Inflammatory macrophage treated with lipopolysaccharide for 4 hours (primary cell): ENCODE data around the gene CPED1.

Experiments
- DNase-seq: peaks from one replicate; pipeline ENCODE4 v3.0.0-alpha.2; 2020

CPED1 gene

DNA sequence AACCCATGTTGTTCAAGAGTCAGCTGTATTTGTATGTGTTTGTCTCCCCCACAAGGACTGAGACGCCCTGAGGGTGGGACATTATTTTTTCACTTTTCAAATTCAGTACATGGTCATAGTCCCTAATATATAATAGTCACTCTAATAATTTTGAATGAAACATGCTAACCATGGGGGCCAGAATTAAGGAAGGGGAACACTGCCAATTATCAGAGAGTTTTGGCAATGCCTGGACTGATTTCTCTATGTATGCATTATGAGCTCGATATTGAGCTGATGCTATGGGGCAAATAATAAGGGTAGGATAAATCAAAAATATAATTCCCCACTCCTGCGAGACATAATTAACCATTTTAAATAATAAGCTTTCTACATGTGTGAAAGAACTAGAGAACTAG, 87.4 kb downstream of the CPED1 start:
- DNase-seq: no peak

DNA sequence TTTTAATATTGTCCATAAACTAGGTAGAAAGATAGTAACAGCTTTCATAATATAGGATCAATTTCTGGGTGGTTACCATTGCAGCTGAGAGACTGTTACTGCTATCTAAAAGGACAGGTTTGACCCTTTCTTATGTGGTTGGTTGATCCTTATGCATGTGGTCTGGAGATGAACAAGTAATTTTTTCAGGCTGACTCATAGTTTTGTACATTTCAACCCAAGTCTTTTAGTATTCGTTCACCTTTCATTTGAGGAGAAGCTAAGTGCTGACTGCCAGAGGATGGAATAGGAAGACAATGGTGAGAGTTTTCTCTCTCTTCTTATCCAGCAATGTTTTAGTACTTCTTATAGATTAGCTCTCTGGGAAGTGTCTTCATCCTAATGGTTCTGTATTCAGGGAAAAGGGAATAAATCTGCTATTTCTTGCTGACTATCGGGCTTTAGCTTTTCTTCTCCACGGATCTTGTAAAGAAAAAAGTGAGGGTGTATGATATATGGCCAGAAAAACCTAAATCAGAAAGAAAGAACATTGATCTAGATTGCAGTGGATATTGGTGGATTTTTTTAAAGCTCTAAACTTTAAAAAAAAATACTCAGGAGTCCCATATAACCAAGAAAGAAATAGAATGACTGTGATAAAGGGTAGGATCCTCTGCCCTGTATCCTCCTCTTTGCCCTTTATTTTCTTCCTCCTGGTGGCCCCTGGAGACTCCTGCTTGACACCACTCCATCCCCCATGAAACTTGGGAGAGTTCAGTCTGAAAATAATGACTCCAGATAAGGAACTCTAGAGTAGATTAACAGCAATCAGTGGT, 88.0 kb downstream of the CPED1 start:
- DNase-seq: no peak

GRCh38 chr7:121077165-121077630, 88.7 kb downstream of the CPED1 start:
- DNase-seq: peak; percentile 5

DNA sequence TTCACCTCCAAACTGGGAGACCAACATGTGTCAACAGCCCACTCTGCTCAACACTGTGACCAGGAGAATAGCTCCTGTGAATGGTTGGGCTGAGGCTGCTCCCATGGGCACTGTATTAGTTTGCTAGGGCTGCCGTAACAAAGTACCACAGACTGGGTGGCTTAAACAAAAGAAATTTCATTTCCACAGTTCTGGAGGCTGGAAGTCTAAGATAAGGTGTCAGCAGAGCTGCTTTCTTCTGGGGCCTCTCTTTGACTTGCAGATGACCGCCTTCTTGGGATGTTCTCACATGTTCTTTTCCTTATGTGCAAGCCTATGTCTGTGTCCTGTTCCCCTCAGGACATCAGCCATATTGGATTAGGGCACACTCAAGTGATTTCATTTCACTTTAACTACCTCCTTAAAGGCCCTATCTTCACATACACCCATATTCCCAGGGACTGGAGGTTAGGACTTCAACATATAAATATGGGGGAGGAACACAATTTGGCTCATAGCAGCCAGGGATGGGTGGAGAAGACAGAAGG, 90.3 kb downstream of the CPED1 start:
- no peak for DNase-seq

- DNase-seq: no peak
These were observed 91.1 kb downstream of the CPED1 start for GRCh38 chr7:121079425-121080169.

DNA sequence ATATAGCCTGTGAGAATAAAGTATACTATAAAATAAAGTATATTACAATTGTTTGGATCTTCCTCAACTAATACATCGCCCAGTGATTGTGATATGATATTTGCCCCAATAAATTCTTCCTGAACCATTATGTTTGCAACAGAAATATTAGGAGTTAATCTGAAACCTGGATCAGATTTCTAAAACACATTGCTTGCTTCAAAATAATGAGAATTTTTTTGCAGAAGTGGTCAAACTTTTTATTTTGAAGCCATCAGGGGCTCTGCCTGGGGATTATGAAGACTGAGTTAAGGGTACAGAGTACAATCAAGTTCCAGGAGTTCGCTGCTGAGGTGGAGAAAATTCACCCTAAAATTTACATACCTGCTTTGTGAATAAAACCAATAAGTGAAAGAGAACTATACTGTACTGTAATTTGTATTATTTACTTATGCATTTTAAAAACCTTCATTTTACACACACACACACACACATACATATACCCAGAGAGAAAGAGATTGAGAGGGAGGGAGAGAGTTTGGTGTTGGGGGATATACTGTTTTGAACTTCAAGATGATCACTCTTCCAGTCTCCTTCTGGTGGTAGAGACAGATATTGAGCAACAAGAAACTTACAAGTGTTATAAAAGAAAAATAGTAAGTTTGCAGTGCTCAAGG, 91.9 kb downstream of the CPED1 start:
- no peak for DNase-seq

- DNase-seq: no peak
These were observed 92.4 kb downstream of the CPED1 start for GRCh38 chr7:121080913-121081326.

- DNase-seq: peak; percentile 84
These were observed 92.9 kb downstream of the CPED1 start for GRCh38 chr7:121081327-121081936.

DNA sequence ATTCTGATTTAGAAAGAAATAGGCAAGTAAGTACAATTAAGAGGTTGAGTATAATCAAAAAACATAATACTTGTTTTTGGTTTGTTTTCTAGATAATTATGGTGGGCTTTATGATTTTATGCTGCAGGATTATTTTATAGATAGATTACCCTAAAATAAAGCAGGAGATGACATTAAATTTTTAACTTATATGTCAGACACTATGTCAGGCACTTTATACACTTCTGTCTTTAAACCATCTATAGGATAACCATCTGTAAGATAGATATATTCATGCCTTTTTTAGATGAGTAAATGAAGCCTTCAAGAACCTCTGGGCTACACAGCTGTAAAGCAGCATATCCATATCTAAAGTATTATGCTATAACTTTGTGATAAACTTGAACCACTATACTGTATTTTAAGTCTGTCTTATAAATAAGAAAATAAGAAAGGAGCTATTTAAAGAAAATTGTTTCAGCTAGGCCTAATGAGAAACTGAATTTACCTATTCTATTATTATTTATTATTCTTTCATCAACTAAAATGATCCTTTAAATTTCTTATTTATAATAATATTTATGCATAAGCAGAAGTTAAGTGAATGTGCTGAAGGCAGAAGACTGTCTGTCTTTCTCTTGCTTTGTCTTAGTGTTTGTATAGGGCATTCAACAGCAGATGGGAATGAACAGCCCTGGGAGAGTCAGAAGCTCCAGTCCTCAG, 94.0 kb downstream of the CPED1 start:
- no peak for DNase-seq

DNA sequence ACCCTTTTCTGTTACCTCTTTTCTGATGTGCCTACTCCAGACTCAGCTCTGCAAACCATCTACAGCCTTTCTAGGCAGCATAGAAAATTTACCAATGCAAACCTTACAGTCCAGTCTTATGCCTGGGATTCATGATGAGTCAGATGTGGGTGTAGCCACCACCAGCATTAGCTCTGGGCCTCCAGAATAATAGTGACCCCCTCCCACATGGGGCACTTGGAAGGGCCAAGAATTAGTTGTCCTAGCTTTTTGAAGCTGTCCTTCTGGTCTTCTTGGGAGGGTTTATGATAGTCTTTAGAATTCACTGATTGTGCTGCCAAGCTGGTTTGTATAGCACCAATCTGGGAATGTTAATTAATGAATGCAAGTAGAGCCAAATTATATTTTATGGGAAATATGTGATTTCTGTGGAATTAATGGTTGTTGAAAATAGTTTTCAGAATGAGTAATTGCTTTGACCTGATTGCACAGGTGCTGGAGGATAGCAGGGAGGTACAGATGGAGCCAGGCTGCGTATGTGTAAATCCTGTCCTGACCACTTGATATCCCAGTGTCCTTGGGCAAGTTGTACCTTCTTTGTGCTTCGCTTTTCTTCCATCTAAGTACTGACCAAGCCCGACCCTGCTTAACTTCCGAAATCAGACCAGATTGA, 94.8 kb downstream of the CPED1 start:
- peak; percentile 16 for DNase-seq

- peak; percentile 7 for DNase-seq
These were observed 95.3 kb downstream of the CPED1 start for GRCh38 chr7:121083790-121084251.

GRCh38 chr7:121084256-121084655, 95.7 kb downstream of the CPED1 start:
- no peak for DNase-seq

- no peak for DNase-seq
These were observed 96.3 kb downstream of the CPED1 start for GRCh38 chr7:121084748-121085336.

GRCh38 chr7:121085922-121086321, 97.4 kb downstream of the CPED1 start:
- peak; percentile 15 for DNase-seq

DNA sequence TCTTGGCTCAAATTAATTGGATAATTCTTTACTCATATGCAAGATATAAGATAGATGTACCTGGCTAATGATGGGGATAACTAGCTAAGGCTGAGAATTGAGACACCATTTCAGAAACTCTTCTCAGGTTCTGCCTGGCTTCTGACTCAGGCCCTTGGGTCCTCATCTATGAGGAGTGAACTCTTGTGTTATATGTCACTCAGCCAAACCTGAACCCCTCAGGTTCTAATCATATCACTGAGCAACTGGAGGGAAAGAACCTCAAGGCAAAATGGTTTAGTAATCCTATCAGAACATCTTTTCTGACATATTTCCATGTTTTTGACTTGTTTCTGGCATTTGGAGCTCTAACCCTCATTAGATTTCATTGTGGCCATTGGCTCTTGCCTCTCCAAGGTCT, 100.4 kb downstream of the CPED1 start:
- no peak for DNase-seq

DNA sequence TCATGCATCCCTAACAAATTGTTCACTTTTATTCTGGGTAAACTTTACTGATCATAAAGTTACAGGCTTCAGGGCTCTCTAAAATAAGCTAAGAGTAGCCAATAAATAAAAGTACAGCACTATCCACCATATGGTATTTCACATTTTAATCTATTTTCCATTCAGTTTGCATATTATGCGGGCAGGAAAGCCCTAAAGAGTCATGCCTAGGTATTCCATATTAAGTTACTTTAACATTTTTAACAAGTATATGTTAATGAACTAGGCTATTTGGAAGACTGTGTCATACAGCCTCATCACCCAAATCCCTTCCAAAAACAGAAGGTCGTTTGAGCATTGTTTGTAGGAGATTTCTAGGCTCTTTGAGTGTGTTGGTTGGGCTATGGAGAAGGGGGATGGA, 106.3 kb downstream of the CPED1 start:
- DNase-seq: no peak

- no peak for DNase-seq
These were observed 109.1 kb downstream of the CPED1 start for GRCh38 chr7:121097577-121097976.

DNA sequence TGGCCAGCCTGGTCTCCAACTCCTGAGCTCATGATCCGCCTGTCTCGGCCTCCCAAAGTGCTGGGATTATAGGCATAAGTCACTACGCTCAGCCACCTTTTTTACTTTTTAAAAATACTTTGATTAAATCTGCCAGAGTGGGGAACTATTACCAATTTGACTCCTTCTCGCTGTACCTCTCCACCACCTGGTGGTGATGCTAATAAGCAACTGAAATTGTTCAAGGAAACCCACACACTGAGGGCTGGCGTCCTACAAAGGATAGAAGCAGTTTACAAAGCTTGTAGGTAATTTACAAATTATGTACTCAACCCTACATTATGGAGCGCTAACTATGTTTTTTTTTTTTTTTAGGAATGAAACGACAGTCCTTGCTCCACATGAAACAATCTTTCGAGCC, 111.1 kb downstream of the CPED1 start:
- no peak for DNase-seq

- DNase-seq: no peak
These were observed 112.6 kb downstream of the CPED1 start for GRCh38 chr7:121101083-121101482.

- no peak for DNase-seq
These were observed 113.1 kb downstream of the CPED1 start for GRCh38 chr7:121101621-121102020.

- no peak for DNase-seq
These were observed 114.1 kb downstream of the CPED1 start for GRCh38 chr7:121102619-121103018.
